Fibroblast of lung (primary cell): Measurements from ENCODE around the gene JMJD6. TPM values are rescaled to one million over a fixed set of nuclear protein-coding genes. Genes with fewer than 3 reads are reported as not detected.
"Not testable (repeated sequence)": the region's sequence is repeated elsewhere in the genome, so short reads cannot be mapped to it uniquely, and the experiment has no call there.

Source experiments
- DNase-seq, 2 donors: peaks; one replicate each; pipeline versions ENCODE4 v3.0.0 to v3.0.0-alpha.2; 2010; ENCODE audit warnings: low read depth in 2 of 2
- H2AFZ ChIP-seq: 2 replicates; pipeline ENCODE4 v1.5.1; 2012; ENCODE audit warnings: low read length, control low read depth, inconsistent platforms
- H3K27ac ChIP-seq: 2 replicates; pipeline ENCODE4 v1.5.1; 2011; ENCODE audit warnings: low read length, control low read depth; ENCODE audit not compliant: insufficient read depth
- H3K27me3 ChIP-seq: 2 replicates; pipeline ENCODE4 v1.5.1; 2011; ENCODE audit warnings: mild to moderate bottlenecking, low read length; ENCODE audit not compliant: control insufficient read depth, insufficient read depth
- H3K36me3 ChIP-seq: 2 replicates; pipeline ENCODE4 v1.5.1; 2011; ENCODE audit warnings: low read length; ENCODE audit not compliant: control insufficient read depth, insufficient read depth
- H3K4me1 ChIP-seq: 2 replicates; pipeline ENCODE4 v1.5.1; 2011; ENCODE audit warnings: low read length; ENCODE audit not compliant: control insufficient read depth, insufficient read depth; ENCODE audit errors: extremely low read depth
- H3K4me2 ChIP-seq: 2 replicates; pipeline ENCODE4 v1.5.1; 2011; ENCODE audit warnings: low read length, control low read depth; ENCODE audit not compliant: insufficient read depth; ENCODE audit errors: extremely low read depth
- H3K4me3 ChIP-seq, 4 experiments: fragments of 200-600 bp in 1 of 4; sonication (generic) in 1 of 4; replicated peaks in 1 of 4; 2 replicates each; pipeline ENCODE4 v1.5.1; 2011 to 2016; ENCODE audit warnings: low read length in 4 of 4, low read depth in 3 of 4, mild to moderate bottlenecking in 3 of 4, control low read depth in 2 of 4, inconsistent platforms in 1 of 4, mixed read lengths in 1 of 4; ENCODE audit not compliant: insufficient read depth in 1 of 4; ENCODE audit errors: control extremely low read depth in 1 of 4
- H3K79me2 ChIP-seq: 2 replicates; pipeline ENCODE4 v1.5.1; 2012; ENCODE audit warnings: mild to moderate bottlenecking, low read length, inconsistent platforms; ENCODE audit not compliant: control insufficient read depth, insufficient read depth
- H3K9ac ChIP-seq: 2 replicates; pipeline ENCODE4 v1.5.1; 2011; ENCODE audit warnings: mild to moderate bottlenecking, low read length, control low read depth; ENCODE audit not compliant: insufficient read depth
- H3K9me3 ChIP-seq: 2 replicates; pipeline ENCODE4 v1.5.1; 2012; ENCODE audit warnings: low read depth, low read length; ENCODE audit not compliant: control insufficient read depth, insufficient read depth
- H4K20me1 ChIP-seq: 2 replicates; pipeline ENCODE4 v1.5.1; 2011; ENCODE audit warnings: low read length; ENCODE audit not compliant: control insufficient read depth, insufficient read depth; ENCODE audit errors: extremely low read depth
- EZH2 ChIP-seq: IDR thresholded peaks from 2 replicates; pipeline ENCODE4 v1.5.1; 2012; ENCODE audit warnings: low read length, control low read depth, mild to moderate bottlenecking; ENCODE audit errors: missing control alignments
- polyA plus RNA-seq, 2 donors: library from polyadenylated mRNA; depleted of rRNA in 1 of 2; stranded (reverse) in 1 of 2; unstranded in 1 of 2; fragments of >200 nt; gene quantifications; 2 replicates each; pipeline ENCODE4 v1.2.1, GENCODE V29; 2011 to 2012; ENCODE audit warnings: missing spikeins in 1 of 2
- total RNA-seq: library from RNA; depleted of rRNA; stranded (reverse); fragments of >200 nt; gene quantifications from 2 replicates; pipeline ENCODE4 v1.2.1, GENCODE V29; 2014
- TF ChIP-seq, protein P1 (sequence below), 2 donors: IDR thresholded peaks in 1 of 2; conservative IDR thresholded peaks in 1 of 2; 1 replicate in 1 of 2; 2 replicates in 1 of 2; pipeline ENCODE4 v1.5.1; 2011 to 2012; ENCODE audit warnings: low read length in 2 of 2, control low read depth in 1 of 2, inconsistent platforms in 1 of 2, low read depth in 1 of 2, mild to moderate bottlenecking in 1 of 2

Gene JMJD6
- total and polyA plus RNA-seq, 2 donors (not counting 1 experiment from before 2014, with no cell fraction given), result 16.2 to 17.7 TPM

DNA sequence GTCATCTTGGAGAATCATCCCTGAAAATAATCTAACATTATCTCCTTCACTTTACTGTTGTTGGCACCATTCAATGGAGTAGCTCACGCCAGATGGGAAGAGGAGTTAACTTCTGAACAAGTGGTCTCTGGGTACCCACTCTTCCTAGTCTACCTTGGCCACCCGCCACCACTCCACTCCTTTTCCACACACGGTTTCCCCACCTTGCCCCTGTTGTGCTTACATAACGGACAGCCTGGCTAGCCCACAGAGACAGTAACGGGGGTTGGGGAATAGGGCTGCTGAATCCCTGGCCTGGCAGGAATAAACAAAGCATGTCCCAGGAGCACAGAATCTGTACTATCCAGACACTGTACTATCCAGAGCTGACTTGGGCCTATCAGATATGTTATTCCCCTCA, 12.1 kb downstream of the JMJD6 start:
- Histone ChIP-seq H3K4me2 (no peak overlapping the region), H3K36me3 (peaks cover 12% of the 10 kb centered on the region), H3K4me3 (no peak overlapping the region), H3K4me1 (peaks cover 24% of the 10 kb centered on the region), H3K9ac (no peak overlapping the region), H3K27me3 (no peaks in the 10 kb centered on the region), H4K20me1 (no peaks in the 10 kb centered on the region), H3K79me2 (peaks cover 15% of the 10 kb centered on the region), H2AFZ (no peak overlapping the region), H3K9me3 (no peaks in the 10 kb centered on the region), H3K27ac (no peak overlapping the region)
- no peak for DNase-seq
- no peak for TF ChIP-seq EZH2
- TF ChIP-seq, protein P1, sequence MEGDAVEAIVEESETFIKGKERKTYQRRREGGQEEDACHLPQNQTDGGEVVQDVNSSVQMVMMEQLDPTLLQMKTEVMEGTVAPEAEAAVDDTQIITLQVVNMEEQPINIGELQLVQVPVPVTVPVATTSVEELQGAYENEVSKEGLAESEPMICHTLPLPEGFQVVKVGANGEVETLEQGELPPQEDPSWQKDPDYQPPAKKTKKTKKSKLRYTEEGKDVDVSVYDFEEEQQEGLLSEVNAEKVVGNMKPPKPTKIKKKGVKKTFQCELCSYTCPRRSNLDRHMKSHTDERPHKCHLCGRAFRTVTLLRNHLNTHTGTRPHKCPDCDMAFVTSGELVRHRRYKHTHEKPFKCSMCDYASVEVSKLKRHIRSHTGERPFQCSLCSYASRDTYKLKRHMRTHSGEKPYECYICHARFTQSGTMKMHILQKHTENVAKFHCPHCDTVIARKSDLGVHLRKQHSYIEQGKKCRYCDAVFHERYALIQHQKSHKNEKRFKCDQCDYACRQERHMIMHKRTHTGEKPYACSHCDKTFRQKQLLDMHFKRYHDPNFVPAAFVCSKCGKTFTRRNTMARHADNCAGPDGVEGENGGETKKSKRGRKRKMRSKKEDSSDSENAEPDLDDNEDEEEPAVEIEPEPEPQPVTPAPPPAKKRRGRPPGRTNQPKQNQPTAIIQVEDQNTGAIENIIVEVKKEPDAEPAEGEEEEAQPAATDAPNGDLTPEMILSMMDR (conservative IDR thresholded peaks at IDR 0.05 in 1 of 2, IDR thresholded peaks at IDR 0.05 in 1 of 2; ENCODE audit: low read depth in 1 of 2, low read length in 2 of 2), result no peak

DNA sequence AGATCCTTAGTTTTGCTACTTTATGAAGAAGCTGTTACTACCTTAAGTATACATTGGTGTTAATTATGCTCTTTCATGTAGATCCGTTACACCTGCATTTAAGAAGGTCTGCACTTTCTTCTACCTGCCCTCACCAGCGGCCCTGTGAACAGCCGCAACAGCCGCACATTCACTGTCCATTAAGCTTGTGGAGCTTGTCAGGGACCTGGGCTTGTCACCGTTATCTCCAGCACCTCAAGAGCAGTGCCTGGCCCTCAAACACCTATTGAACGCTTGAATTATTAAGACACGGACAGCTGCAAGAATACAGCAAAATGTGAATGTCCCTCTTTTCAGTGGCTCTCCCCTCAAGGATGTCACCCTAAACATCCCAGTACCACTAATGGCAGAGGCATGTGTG, 12.6 kb downstream of the JMJD6 start:
- Histone ChIP-seq H4K20me1 (no peaks in the 10 kb centered on the region), H3K9me3 (no peaks in the 10 kb centered on the region), H3K9ac (no peak overlapping the region), H3K4me2 (no peak overlapping the region), H3K27me3 (no peaks in the 10 kb centered on the region), H3K27ac (no peak overlapping the region), H3K79me2 (peaks cover 17% of the 10 kb centered on the region), H2AFZ (no peak overlapping the region), H3K36me3 (peaks cover 12% of the 10 kb centered on the region), H3K4me3 (no peak overlapping the region), H3K4me1 (peaks cover 24% of the 10 kb centered on the region)
- no peak for TF ChIP-seq EZH2
- TF ChIP-seq, protein P1 (conservative IDR thresholded peaks at IDR 0.05 in 1 of 2, IDR thresholded peaks at IDR 0.05 in 1 of 2; ENCODE audit: low read depth in 1 of 2, low read length in 2 of 2), result no peak
- DNase-seq, result no peak

DNA sequence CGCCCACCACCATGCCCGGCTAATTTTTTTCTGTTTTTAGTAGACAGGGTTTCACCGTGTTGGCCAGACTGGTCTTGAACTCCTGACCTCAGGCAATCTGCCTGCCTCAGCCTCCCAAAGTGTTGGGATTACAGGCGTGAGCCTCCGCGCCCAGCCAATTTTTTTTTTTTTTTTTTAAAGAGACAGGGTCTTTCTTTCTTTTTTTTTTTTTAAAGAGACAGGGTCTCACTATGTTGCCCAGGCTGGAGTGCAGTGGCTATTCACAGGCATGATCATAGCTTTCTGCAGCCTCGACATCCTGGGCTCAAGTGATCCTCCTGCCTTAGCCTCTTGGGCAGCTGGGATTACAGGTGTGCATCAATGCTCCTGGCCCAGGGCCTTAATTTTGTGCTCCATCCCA, 14.1 kb downstream of the JMJD6 start:
- not testable (repeated sequence) for H3K4me2 ChIP-seq, DNase-seq, H3K27ac ChIP-seq

More for the DNA sequence above, 14.1 kb downstream of the JMJD6 start:
- H2AFZ ChIP-seq, H4K20me1 ChIP-seq, H3K9me3 ChIP-seq, H3K4me3 ChIP-seq, H3K27me3 ChIP-seq, H3K9ac ChIP-seq: not testable (repeated sequence)
- H3K79me2 ChIP-seq, result peaks cover 32% of the 10 kb centered on the region
- H3K4me1 ChIP-seq, result peaks cover 35% of the 10 kb centered on the region
- peaks cover 10% of the 10 kb centered on the region for H3K36me3 ChIP-seq
